Measurements from ENCODE around the gene SENP7. TPM values are rescaled to one million over a fixed set of nuclear protein-coding genes. Genes with fewer than 3 reads are reported as not detected.

SENP7 gene
- total RNA-seq, 1 donor from 2014 or later, result 10.8 TPM

DNA sequence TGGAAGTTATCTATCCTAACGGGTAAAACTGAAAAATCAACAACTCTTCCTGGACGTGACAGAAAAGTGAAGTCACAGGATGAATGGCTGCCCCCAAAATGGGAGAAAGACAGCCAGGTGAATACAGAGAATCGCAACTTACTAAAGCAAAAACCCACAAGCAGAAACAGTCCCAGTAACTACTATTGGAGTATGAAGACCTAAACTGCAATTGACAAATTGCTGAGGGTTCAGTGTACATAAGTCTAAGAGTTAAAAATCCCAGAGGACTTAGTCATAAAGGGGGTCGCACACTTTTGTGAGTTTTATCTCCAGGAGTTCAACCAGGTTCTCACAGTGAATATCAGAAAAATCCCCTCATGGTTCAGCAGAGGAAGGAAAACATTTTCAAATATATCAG lies 135.8 kb downstream of the SENP7 start:
- Histone ChIP-seq H3K4me2 (ENCODE audit: low read length) (no peak overlapping the region), H3K36me3 (ENCODE audit: insufficient read depth, low read length) (no peaks in the 10 kb centered on the region), H2AFZ (ENCODE audit: low read depth, low read length) (no peak overlapping the region), H3K4me1 (ENCODE audit: insufficient read depth, low read length) (no peaks in the 10 kb centered on the region), H3K27me3 (ENCODE audit: insufficient read depth, low read length) (no peaks in the 10 kb centered on the region), H3K9me3 (ENCODE audit: insufficient read depth, low read depth, low read length) (peaks cover 3% of the 10 kb centered on the region), H3K27ac (ENCODE audit: low read depth, low read length) (peak overlapping the region; percentile 3), H3K79me2 (ENCODE audit: insufficient read depth, low read length) (no peaks in the 10 kb centered on the region), H3K9ac (ENCODE audit: low read length) (no peak overlapping the region), H3K4me3 (ENCODE audit: insufficient read depth, low read depth, low read length) (no peak overlapping the region), H4K20me1 (ENCODE audit: insufficient read depth, low read length) (no peaks in the 10 kb centered on the region)
- Mint-ChIP-seq H3K27me3 (ENCODE audit: low read depth, unreplicated experiment) (no peaks in the 10 kb centered on the region), H3K36me3 (ENCODE audit: low read depth, unreplicated experiment) (no peaks in the 10 kb centered on the region), H3K4me3 (ENCODE audit: unreplicated experiment) (no peak overlapping the region), H3K27ac (ENCODE audit: unreplicated experiment) (peak overlapping the region; percentile 88), H3K4me1 (ENCODE audit: low read depth, unreplicated experiment) (peaks cover 29% of the 10 kb centered on the region), H3K9me3 (ENCODE audit: unreplicated experiment) (no peaks in the 10 kb centered on the region)
- DNase-seq (ENCODE audit: low read depth) (peak; percentile 18), FAIRE-seq (no peak)
- TF ChIP-seq EZH2 (IDR thresholded peaks at IDR 0.05; ENCODE audit: insufficient read depth, low read length), result no peak
- TF ChIP-seq, protein P1, sequence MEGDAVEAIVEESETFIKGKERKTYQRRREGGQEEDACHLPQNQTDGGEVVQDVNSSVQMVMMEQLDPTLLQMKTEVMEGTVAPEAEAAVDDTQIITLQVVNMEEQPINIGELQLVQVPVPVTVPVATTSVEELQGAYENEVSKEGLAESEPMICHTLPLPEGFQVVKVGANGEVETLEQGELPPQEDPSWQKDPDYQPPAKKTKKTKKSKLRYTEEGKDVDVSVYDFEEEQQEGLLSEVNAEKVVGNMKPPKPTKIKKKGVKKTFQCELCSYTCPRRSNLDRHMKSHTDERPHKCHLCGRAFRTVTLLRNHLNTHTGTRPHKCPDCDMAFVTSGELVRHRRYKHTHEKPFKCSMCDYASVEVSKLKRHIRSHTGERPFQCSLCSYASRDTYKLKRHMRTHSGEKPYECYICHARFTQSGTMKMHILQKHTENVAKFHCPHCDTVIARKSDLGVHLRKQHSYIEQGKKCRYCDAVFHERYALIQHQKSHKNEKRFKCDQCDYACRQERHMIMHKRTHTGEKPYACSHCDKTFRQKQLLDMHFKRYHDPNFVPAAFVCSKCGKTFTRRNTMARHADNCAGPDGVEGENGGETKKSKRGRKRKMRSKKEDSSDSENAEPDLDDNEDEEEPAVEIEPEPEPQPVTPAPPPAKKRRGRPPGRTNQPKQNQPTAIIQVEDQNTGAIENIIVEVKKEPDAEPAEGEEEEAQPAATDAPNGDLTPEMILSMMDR (IDR thresholded peaks at IDR 0.05; ENCODE audit: insufficient read depth, low read depth, low read length), result no peak

DNA sequence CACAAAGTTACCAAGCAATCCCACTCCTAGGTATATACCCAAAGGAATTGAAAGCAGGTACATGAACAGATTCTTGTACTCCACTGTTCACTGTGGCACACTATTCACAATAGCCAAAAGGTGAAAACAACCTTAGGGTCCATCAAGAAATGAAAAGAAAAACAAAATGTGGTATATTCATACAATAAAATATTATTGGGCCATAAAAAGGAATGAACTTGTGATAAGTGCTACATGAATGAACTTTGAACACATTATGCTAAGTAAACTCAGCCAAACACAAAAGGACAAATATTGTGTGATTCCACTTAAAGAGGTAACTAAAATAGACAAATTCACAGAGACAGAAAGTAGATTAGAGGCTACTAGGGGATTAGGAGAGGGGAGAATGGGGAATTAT lies 137.4 kb downstream of the SENP7 start:
- no peak overlapping the region for H3K27ac Mint-ChIP-seq (ENCODE audit: unreplicated experiment)
- H3K4me1 Mint-ChIP-seq (ENCODE audit: low read depth, unreplicated experiment), result peaks cover 27% of the 10 kb centered on the region
- FAIRE-seq (no peak), DNase-seq (ENCODE audit: low read depth) (no peak)
- Histone ChIP-seq H3K27ac (ENCODE audit: low read depth, low read length) (no peak overlapping the region), H3K4me3 (ENCODE audit: insufficient read depth, low read depth, low read length) (no peak overlapping the region), H4K20me1 (ENCODE audit: insufficient read depth, low read length) (no peaks in the 10 kb centered on the region), H2AFZ (ENCODE audit: low read depth, low read length) (no peak overlapping the region), H3K4me1 (ENCODE audit: insufficient read depth, low read length) (no peaks in the 10 kb centered on the region), H3K9ac (ENCODE audit: low read length) (no peak overlapping the region), H3K4me2 (ENCODE audit: low read length) (no peak overlapping the region), H3K27me3 (ENCODE audit: insufficient read depth, low read length) (no peaks in the 10 kb centered on the region), H3K36me3 (ENCODE audit: insufficient read depth, low read length) (no peaks in the 10 kb centered on the region), H3K9me3 (ENCODE audit: insufficient read depth, low read depth, low read length) (peaks cover 3% of the 10 kb centered on the region), H3K79me2 (ENCODE audit: insufficient read depth, low read length) (no peaks in the 10 kb centered on the region)
- no peak for TF ChIP-seq EZH2 (IDR thresholded peaks at IDR 0.05; ENCODE audit: insufficient read depth, low read length)
- TF ChIP-seq, protein P1 (IDR thresholded peaks at IDR 0.05; ENCODE audit: insufficient read depth, low read depth, low read length), result no peak
- no peak overlapping the region for H3K4me3 Mint-ChIP-seq (ENCODE audit: unreplicated experiment)
- H3K9me3 Mint-ChIP-seq (ENCODE audit: unreplicated experiment), result no peaks in the 10 kb centered on the region
- H3K36me3 Mint-ChIP-seq (ENCODE audit: low read depth, unreplicated experiment), result no peaks in the 10 kb centered on the region
- H3K27me3 Mint-ChIP-seq (ENCODE audit: low read depth, unreplicated experiment), result no peaks in the 10 kb centered on the region

DNA sequence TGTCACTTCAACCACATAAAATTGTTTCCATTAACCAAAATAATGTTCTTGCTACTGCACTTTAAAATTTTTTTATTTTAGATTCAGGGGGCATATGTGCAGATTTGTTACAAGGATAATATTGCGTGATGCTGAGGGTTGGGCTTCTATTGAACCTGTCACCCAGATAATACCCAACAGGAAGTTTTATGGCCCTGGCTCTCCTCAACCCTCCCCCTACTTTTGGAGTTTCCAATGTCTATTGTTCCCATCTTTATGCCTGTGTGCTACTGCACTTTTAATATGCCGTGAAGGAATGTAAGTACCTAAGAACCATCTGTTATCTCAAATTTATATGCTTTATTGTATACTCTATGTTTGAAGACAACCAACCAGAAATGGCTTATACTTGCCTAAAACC lies 150.6 kb downstream of the SENP7 start:
- Histone ChIP-seq H3K4me1 (ENCODE audit: insufficient read depth, low read length) (no peaks in the 10 kb centered on the region), H3K4me3 (ENCODE audit: insufficient read depth, low read depth, low read length) (no peak overlapping the region), H3K9me3 (ENCODE audit: insufficient read depth, low read depth, low read length) (peaks cover 4% of the 10 kb centered on the region), H2AFZ (ENCODE audit: low read depth, low read length) (no peak overlapping the region), H3K79me2 (ENCODE audit: insufficient read depth, low read length) (no peaks in the 10 kb centered on the region), H3K27me3 (ENCODE audit: insufficient read depth, low read length) (no peaks in the 10 kb centered on the region), H3K9ac (ENCODE audit: low read length) (no peak overlapping the region), H3K27ac (ENCODE audit: low read depth, low read length) (no peak overlapping the region), H4K20me1 (ENCODE audit: insufficient read depth, low read length) (no peaks in the 10 kb centered on the region), H3K36me3 (ENCODE audit: insufficient read depth, low read length) (peaks cover 8% of the 10 kb centered on the region), H3K4me2 (ENCODE audit: low read length) (no peak overlapping the region)
- peaks cover 13% of the 10 kb centered on the region for H3K36me3 Mint-ChIP-seq (ENCODE audit: low read depth, unreplicated experiment)
- TF ChIP-seq, protein P1 (IDR thresholded peaks at IDR 0.05; ENCODE audit: insufficient read depth, low read depth, low read length), result no peak
- no peak for TF ChIP-seq EZH2 (IDR thresholded peaks at IDR 0.05; ENCODE audit: insufficient read depth, low read length)
- no peak for FAIRE-seq
- no peak overlapping the region for H3K4me3 Mint-ChIP-seq (ENCODE audit: unreplicated experiment)
- H3K4me1 Mint-ChIP-seq (ENCODE audit: low read depth, unreplicated experiment), result no peaks in the 10 kb centered on the region
- H3K27me3 Mint-ChIP-seq (ENCODE audit: low read depth, unreplicated experiment), result no peaks in the 10 kb centered on the region
- no peak overlapping the region for H3K27ac Mint-ChIP-seq (ENCODE audit: unreplicated experiment)
- peaks cover 16% of the 10 kb centered on the region for H3K9me3 Mint-ChIP-seq (ENCODE audit: unreplicated experiment)
- DNase-seq (ENCODE audit: low read depth), result no peak

All from astrocyte (in vitro differentiated cells and primary cell).